Ishikawa (cell line): ENCODE results near the gene NHLRC4.

Experiments
- CEBPB ChIP-seq: IDR thresholded peaks from 2 replicates; pipeline ENCODE4 v1.6.1; 2012
- CREB1 ChIP-seq: IDR thresholded peaks from 2 replicates; pipeline ENCODE4 v1.6.1; 2012; ENCODE audit warnings: low read depth
- EGR1 ChIP-seq: IDR thresholded peaks from 2 replicates; pipeline ENCODE4 v1.6.1; 2012
- EP300 ChIP-seq: IDR thresholded peaks from 2 replicates; pipeline ENCODE4 v1.6.1; 2012; ENCODE audit warnings: borderline replicate concordance
- FOXM1 ChIP-seq: IDR thresholded peaks from 2 replicates; pipeline ENCODE4 v1.6.1; 2012; ENCODE audit warnings: low read depth, borderline replicate concordance
- MAX ChIP-seq: IDR thresholded peaks from 2 replicates; pipeline ENCODE4 v1.6.1; 2012
- NFIC ChIP-seq: IDR thresholded peaks from 2 replicates; pipeline ENCODE4 v1.6.1; 2012
- RAD21 ChIP-seq: IDR thresholded peaks from 2 replicates; pipeline ENCODE4 v1.6.1; 2012; ENCODE audit warnings: low read depth
- REST ChIP-seq: IDR thresholded peaks from 2 replicates; pipeline ENCODE4 v1.6.1; 2012; ENCODE audit warnings: low read depth, mild to moderate bottlenecking
- TAF1 ChIP-seq: IDR thresholded peaks from 2 replicates; pipeline ENCODE4 v1.6.1; 2012; ENCODE audit warnings: low read depth, mild to moderate bottlenecking
- TCF12 ChIP-seq: IDR thresholded peaks from 2 replicates; pipeline ENCODE4 v1.6.1; 2012; ENCODE audit warnings: low read depth
- TEAD4 ChIP-seq: IDR thresholded peaks from 2 replicates; pipeline ENCODE4 v1.6.1; 2012
- YY1 ChIP-seq: IDR thresholded peaks from 2 replicates; pipeline ENCODE4 v1.6.1; 2012; ENCODE audit warnings: low read depth
- ZBTB7A ChIP-seq: IDR thresholded peaks from 2 replicates; pipeline ENCODE4 v1.6.1; 2012; ENCODE audit warnings: low read depth
- TF ChIP-seq, protein P1 (sequence below): IDR thresholded peaks from 2 replicates; pipeline ENCODE4 v1.6.1; 2012

Gene NHLRC4

GRCh38 chr16:589658-590187, 22.9 kb downstream of the NHLRC4 start, which contains the start of gene RAB40C:
Gene RAB40C, plus strand, starts transcription at chr16:590066. Its CDS starts 226 bp downstream, at chr16:590292.
- TF ChIP-seq CREB1 (peak; percentile 55; the same call in 1 of the 2 replicates), MAX (0 out of 2 replicates have a peak, but pooled peaks have one; percentile 4), EGR1 (peak; percentile 57; the same call in 1 of the 2 replicates), NFIC (no peak), ZBTB7A (no peak)

DNA sequence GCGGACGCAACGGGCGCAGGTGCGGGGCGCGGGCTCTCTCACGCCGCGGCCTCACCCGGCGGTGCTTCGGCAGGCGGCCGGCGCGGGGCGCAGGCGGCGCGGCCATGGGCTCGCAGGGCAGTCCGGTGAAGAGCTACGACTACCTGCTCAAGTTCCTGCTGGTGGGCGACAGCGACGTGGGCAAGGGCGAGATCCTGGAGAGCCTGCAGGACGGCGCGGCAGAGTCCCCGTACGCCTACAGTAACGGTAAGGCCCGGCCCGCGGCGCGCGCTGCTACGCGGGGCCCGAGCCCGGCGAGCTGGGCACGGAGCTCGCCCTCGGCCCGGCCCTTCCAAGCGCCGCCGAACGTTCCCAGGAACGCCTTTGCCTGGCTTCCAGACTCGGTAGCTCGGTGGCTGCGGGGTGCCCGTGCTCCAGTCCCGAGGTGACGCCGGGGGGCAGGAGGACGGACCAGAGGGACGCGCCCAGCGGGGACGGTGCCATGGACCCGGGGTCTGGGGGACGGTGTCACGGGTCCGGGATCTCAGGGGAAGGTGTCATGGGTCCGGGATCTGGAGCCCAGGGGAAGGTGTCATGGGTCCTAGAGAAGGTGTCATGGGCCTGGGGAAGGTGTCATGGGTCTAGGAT, 23.5 kb downstream of the NHLRC4 start:
- TF ChIP-seq, protein P1, sequence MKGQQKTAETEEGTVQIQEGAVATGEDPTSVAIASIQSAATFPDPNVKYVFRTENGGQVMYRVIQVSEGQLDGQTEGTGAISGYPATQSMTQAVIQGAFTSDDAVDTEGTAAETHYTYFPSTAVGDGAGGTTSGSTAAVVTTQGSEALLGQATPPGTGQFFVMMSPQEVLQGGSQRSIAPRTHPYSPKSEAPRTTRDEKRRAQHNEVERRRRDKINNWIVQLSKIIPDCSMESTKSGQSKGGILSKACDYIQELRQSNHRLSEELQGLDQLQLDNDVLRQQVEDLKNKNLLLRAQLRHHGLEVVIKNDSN: no peak

DNA sequence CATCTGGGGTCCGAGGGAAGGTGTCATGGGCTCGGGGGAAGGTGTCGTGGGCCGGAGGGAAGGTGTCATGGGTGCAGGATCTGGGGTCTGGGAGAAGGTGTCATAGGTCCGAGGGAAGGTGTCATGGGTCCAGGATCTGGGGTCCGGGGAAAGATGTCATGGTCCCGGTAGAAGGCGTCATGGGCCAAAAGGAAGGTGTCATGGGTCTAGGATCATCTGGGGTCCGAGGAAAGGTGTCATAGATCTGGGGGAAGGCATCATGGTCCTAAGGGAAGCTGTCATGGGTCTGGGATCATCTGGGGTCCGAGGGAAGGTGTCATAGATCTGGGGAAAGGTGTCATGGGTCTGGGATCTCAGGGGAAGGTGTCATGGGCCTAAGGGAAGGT, 24.0 kb downstream of the NHLRC4 start:
- TF ChIP-seq ZBTB7A (no peak), EP300 (no peak), TCF12 (no peak), TEAD4 (no peak), FOXM1 (no peak), CREB1 (no peak), EGR1 (no peak), MAX (no peak), REST (no peak), CEBPB (no peak), NFIC (no peak), RAD21 (no peak), TAF1 (no peak), YY1 (no peak)
- TF ChIP-seq, protein P1: no peak

- TF ChIP-seq NFIC (no peak), FOXM1 (no peak), TEAD4 (no peak), CREB1 (no peak), TCF12 (no peak), REST (no peak), MAX (no peak), EGR1 (no peak), EP300 (no peak), CEBPB (no peak), YY1 (no peak), ZBTB7A (no peak)
- TF ChIP-seq, protein P1: no peak
Observed at GRCh38 chr16:591231-591630, 24.4 kb downstream of the NHLRC4 start.

- TF ChIP-seq YY1 (no peak), FOXM1 (no peak), TCF12 (no peak), REST (no peak), EGR1 (no peak), CREB1 (no peak)
Observed at GRCh38 chr16:591892-592517, 25.2 kb downstream of the NHLRC4 start.
